Endothelial cell (in vitro differentiated cells): ENCODE results near the gene GPRIN3. TPM values are rescaled to one million over a fixed set of nuclear protein-coding genes. Genes with fewer than 3 reads are reported as not detected.
A peak's percentile ranks its signal among the peaks of the same experiment; 100 is the strongest.
"Not testable (repeated sequence)": the region's sequence is repeated elsewhere in the genome, so short reads cannot be mapped to it uniquely, and the experiment has no call there.

Experiments
- DNase-seq: peaks from one replicate; pipeline ENCODE4 v3.0.0; 2021; ENCODE audit warnings: low spot score
- H3K27ac Mint-ChIP-seq: one replicate; pipeline ENCODE4 v1.8.0; 2021; ENCODE audit warnings: mixed read lengths, inconsistent platforms; ENCODE audit not compliant: unreplicated experiment
- H3K27me3 Mint-ChIP-seq: one replicate; pipeline ENCODE4 v1.8.0; 2021; ENCODE audit warnings: mild to moderate bottlenecking, moderate library complexity, mixed read lengths, inconsistent platforms; ENCODE audit not compliant: unreplicated experiment
- H3K36me3 Mint-ChIP-seq: one replicate; pipeline ENCODE4 v1.8.0; 2021; ENCODE audit warnings: mild to moderate bottlenecking, low read depth, mixed read lengths, inconsistent platforms; ENCODE audit not compliant: unreplicated experiment
- H3K4me1 Mint-ChIP-seq: one replicate; pipeline ENCODE4 v1.8.0; 2021; ENCODE audit warnings: mild to moderate bottlenecking, mixed read lengths, inconsistent platforms; ENCODE audit not compliant: unreplicated experiment
- H3K4me3 Mint-ChIP-seq: one replicate; pipeline ENCODE4 v1.8.0; 2021; ENCODE audit warnings: mild to moderate bottlenecking, mixed read lengths, inconsistent platforms; ENCODE audit not compliant: unreplicated experiment
- H3K9me3 Mint-ChIP-seq: one replicate; pipeline ENCODE4 v1.8.0; 2021; ENCODE audit warnings: mixed read lengths, inconsistent platforms; ENCODE audit not compliant: unreplicated experiment
- total RNA-seq: library from RNA; stranded (reverse); fragmentation: NEBNext Ultra II Directional; extraction: Animal tissue kit (Norgen Biotek cat#: 25700); gene quantifications from one replicate; pipeline ENCODE4 v1.2.1, GENCODE V29; 2021; ENCODE audit not compliant: unreplicated experiment
- TF ChIP-seq, protein P1 (sequence below): fragments of 200-600 bp; sonication (generic); IDR thresholded peaks from one replicate; pipeline ENCODE4 v1.5.0; 2021; ENCODE audit warnings: antibody characterized with exemption; ENCODE audit not compliant: unreplicated experiment

The GPRIN3 gene
- total RNA-seq, 1 donor from 2014 or later, result 8.9 TPM

DNA sequence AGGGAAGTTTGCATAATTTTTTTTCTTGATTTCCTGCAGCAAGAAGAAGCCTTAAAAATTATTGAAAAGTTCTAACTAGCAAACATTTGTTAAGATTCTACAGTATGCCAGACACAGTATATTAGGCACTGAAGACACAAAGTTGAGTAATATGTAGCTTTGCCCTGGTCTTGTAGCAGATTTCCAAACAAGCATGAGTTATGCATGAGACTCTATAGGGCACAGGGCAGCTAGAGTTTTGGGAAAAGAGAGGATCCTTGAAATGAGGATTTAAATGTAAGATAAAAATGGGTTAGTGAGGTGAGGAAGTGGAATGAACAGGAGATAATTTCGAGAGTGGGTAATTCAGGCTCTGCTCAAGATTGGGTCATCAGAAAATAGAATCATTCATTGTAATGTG, 8.6 kb upstream of the GPRIN3 start:
- Mint-ChIP-seq H3K27me3 (no peaks in the 10 kb centered on the region), H3K27ac (no peak overlapping the region), H3K4me3 (no peak overlapping the region), H3K4me1 (peaks cover 15% of the 10 kb centered on the region), H3K36me3 (no peaks in the 10 kb centered on the region), H3K9me3 (no peaks in the 10 kb centered on the region)
- DNase-seq, result no peak
- TF ChIP-seq, protein P1, sequence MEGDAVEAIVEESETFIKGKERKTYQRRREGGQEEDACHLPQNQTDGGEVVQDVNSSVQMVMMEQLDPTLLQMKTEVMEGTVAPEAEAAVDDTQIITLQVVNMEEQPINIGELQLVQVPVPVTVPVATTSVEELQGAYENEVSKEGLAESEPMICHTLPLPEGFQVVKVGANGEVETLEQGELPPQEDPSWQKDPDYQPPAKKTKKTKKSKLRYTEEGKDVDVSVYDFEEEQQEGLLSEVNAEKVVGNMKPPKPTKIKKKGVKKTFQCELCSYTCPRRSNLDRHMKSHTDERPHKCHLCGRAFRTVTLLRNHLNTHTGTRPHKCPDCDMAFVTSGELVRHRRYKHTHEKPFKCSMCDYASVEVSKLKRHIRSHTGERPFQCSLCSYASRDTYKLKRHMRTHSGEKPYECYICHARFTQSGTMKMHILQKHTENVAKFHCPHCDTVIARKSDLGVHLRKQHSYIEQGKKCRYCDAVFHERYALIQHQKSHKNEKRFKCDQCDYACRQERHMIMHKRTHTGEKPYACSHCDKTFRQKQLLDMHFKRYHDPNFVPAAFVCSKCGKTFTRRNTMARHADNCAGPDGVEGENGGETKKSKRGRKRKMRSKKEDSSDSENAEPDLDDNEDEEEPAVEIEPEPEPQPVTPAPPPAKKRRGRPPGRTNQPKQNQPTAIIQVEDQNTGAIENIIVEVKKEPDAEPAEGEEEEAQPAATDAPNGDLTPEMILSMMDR, result no peak

DNA sequence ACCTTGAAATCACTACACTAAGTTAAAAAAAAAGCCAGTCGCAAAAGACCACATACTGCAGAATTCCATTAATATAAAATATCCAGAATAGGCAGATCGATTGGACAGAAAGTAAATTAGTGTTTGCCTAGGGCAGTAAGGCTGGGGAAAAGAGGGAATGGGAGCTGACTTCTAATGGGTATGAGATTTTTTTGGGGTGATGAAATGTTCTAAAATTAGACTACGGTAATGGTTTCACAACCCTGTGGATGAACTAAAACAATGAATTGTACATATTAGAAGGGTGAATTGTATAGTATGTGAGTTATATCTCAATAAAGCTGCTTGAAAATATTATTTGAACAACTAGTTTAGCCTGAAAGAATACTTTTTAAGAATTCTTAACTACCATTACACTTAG, 6.7 kb upstream of the GPRIN3 start:
- Mint-ChIP-seq H3K4me3 (no peak overlapping the region), H3K9me3 (no peaks in the 10 kb centered on the region), H3K27ac (no peak overlapping the region), H3K36me3 (no peaks in the 10 kb centered on the region), H3K4me1 (peaks cover 10% of the 10 kb centered on the region), H3K27me3 (no peaks in the 10 kb centered on the region)
- TF ChIP-seq, protein P1, result no peak
- no peak for DNase-seq

DNA sequence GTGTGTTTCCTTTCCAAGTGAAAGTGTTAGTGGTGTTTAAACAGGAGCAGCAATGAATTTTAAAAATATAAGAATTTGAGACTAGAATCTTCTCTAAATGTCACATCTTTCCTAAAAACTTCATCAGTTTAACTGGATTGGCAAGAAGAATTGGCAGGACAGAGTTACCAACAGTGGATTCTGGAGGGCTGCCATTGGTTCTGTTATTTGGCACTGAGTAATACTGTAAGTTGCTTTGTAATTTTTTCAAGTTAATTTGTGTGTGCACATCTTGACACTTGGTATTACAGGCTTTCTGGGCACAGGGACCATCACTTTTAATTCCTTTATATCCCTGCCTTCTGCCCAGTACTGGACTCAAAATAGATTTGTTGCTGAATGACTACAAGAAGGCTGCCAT, 4.5 kb upstream of the GPRIN3 start:
- H3K36me3 Mint-ChIP-seq, result peaks cover 2% of the 10 kb centered on the region
- TF ChIP-seq, protein P1, result no peak
- H3K4me1 Mint-ChIP-seq, result peaks cover 13% of the 10 kb centered on the region
- no peak overlapping the region for H3K4me3 Mint-ChIP-seq
- H3K27ac Mint-ChIP-seq, result no peak overlapping the region
- peaks cover 4% of the 10 kb centered on the region for H3K27me3 Mint-ChIP-seq
- no peaks in the 10 kb centered on the region for H3K9me3 Mint-ChIP-seq
- DNase-seq, result no peak

DNA sequence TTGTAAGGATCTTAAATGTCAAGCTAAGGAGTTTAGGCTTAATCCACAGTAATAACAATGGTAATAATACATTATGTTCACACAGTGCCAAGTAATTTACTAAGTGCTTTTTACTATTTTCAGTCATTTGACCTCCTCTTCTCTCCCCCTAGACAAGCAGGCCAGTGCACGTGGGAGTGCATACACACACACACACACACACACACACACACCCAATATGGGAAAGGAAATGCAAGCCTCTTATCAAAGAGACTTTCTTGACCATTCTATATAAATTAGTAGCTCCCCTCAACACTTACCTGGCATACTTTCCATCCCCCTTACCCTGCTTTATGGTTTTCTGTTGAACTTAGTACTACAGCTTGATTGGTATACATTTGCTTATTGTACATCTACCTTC, 3.8 kb upstream of the GPRIN3 start:
- Mint-ChIP-seq H3K36me3 (peaks cover 5% of the 10 kb centered on the region), H3K4me1 (peaks cover 14% of the 10 kb centered on the region), H3K27ac (no peak overlapping the region), H3K9me3 (no peaks in the 10 kb centered on the region), H3K27me3 (peaks cover 5% of the 10 kb centered on the region), H3K4me3 (no peak overlapping the region)
- DNase-seq, result no peak
- TF ChIP-seq, protein P1, result no peak

DNA sequence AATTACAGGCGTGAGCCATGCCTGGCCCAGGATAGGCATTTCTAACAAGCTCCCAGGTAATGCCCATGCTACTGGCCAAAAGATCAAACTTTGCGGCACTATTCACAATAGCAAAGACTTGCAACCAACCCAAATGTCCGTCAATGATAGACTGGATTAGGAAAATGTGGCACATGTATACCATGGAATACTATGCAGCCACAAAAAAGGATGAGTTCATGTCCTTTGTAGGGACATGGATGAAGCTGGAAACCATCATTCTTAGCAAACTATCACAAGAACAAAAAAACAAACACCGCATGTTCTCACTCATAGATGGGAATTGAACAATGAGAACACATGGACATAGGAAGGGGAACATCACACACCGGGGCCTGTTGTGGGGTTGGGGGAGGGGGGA, 1.6 kb upstream of the GPRIN3 start:
- H3K36me3 Mint-ChIP-seq, DNase-seq, H3K4me3 Mint-ChIP-seq, H3K9me3 Mint-ChIP-seq, H3K27ac Mint-ChIP-seq: not testable (repeated sequence)
- Mint-ChIP-seq H3K27me3 (peaks cover 11% of the 10 kb centered on the region), H3K4me1 (peaks cover 19% of the 10 kb centered on the region)

DNA sequence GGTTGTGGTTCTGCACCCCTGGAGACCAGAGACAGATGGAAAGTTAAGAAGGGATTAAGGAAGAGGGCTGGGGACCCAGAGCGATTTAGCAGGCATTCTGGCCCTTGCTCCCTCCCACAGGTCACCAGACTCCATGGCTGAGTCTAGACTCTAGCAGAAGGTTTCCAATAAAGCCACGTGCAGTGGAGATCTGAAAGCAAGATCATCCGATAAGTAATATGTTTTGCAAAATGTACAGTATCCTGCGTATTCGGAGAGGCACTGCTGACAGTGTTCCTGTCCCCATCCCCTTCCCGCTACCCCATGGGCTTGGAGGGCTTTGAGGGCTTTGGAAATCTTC, 531 bp upstream of the GPRIN3 start:
- DNase-seq, result no peak
- peak overlapping the region; percentile 68 for H3K4me3 Mint-ChIP-seq
- TF ChIP-seq, protein P1, result no peak
- peaks cover 5% of the 10 kb centered on the region for H3K36me3 Mint-ChIP-seq
- H3K27me3 Mint-ChIP-seq, result peaks cover 11% of the 10 kb centered on the region
- H3K4me1 Mint-ChIP-seq, result peaks cover 19% of the 10 kb centered on the region
- no peaks in the 10 kb centered on the region for H3K9me3 Mint-ChIP-seq
- H3K27ac Mint-ChIP-seq, result no peak overlapping the region
